HUDEP-2 (cell line): ENCODE measurements around the gene GPX8.
A peak's percentile ranks its signal among the peaks of the same experiment; 100 is the strongest.

Source experiments
- DNase-seq, 76 experiments: peaks; one replicate each; lab custom pipeline; 2025; ENCODE audit not compliant: unreplicated experiment in 76 of 76; lab: John Stamatoyannopoulos, UW

The GPX8 gene, protein sequence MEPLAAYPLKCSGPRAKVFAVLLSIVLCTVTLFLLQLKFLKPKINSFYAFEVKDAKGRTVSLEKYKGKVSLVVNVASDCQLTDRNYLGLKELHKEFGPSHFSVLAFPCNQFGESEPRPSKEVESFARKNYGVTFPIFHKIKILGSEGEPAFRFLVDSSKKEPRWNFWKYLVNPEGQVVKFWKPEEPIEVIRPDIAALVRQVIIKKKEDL

GRCh38 chr5:55159763-55160492 lies at the start of gene GPX8:
Gene GPX8 (plus strand): TSS chr5:55160171. CDS start chr5:55160193, 22 bp downstream.
- peak in 13 of 76 experiments; percentile 1 to 20 (median 9) for DNase-seq

DNA sequence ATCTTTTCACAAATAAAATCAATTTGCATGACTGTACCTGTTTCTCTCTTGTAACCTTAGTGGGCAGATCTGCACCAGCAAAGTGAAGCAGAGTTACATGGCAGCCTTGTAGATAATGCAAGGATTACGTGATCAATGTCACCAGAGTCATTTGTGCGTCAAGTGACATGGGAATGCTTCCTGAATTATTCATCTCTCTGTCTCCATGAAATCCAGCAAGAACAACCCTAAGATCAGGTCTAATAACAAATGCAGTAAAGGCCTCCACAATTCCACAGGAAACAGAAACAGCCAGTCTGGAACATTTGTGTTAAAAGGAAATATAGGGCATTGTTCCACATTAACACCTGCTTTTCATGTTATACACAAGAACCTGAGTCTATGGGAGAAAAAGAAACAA lies 49.8 kb upstream of the GPX8 start:
- DNase-seq = no peak

DNA sequence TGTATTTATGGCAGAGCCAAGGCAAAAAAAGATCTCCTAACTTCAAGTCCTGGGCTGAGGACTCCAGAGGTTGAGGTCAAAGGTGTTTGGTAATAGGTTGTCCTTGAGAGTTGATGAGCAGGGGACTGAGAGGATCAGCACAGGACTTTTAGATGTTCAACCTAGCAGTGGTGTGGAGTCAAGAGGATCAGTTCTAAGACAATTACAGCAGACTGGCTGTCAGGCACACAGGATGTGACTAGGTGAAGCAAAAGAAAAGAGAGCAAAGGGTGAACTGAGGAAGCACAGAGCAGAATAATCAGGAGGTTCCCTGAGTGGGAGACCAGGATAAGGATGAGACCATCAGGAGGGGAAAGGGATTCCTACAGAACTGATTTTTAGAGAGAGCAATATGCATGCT lies 46.6 kb upstream of the GPX8 start:
- no peak for DNase-seq

- DNase-seq = no peak
Measured at GRCh38 chr5:55114061-55114460, 45.9 kb upstream of the GPX8 start.

DNA sequence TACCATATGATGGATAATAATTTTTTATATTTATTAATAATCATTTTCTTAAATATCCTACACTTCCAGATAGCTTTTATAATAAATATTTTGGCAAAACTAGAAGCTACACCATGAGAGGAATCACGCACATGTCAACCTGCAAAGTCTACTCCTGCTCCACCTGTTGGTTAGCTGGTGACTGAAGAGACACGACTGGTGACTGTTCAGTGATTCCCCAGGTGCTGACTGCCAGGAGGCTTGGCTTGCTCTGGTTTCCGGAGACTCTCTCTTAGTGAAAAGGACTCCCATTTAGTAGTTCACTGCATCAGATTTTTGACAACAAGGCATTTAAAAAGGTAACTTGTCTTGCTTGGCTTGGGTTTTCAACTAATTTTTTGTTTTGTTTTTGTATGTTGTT lies 36.6 kb upstream of the GPX8 start:
- no peak for DNase-seq

GRCh38 chr5:55134053-55134722 lies 25.8 kb upstream of the GPX8 start:
- DNase-seq = no peak

GRCh38 chr5:55136521-55136920 lies 23.4 kb upstream of the GPX8 start:
- DNase-seq = no peak

DNA sequence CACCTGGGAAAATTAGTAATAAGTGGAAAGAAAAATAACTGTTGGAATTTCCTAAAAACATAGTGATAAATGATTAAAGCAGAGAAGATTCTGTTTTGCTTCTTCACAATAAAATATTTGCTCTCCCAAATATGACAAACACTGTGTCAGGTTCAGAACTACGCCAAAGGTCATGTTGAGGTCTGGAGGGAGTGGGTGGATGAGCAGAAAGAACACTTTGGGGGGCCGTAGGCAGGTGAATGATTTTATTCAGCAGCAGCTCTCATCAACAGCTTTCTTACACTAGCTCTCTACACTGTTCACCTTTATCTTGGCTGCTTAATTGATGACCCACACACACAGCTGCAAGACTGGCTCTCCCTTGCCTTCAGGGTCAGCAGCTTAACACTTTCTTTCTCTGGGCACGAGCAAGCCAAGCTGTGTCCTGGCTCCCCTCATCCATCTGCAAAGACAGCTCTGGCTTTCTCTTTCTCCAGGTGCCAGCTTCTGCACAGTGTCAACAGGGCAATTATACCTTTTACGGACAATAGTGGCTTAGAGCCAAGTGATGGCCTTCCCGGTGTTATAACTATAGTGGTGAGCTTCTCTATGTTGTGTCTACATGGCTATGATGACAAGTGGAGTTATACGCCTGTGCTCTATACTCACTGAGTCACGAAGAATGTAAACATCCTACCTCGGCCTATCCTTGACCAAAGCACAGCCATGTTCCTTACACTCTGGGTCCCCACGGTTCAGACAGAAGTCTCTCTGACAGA lies 18.9 kb upstream of the GPX8 start:
- no peak for DNase-seq

DNA sequence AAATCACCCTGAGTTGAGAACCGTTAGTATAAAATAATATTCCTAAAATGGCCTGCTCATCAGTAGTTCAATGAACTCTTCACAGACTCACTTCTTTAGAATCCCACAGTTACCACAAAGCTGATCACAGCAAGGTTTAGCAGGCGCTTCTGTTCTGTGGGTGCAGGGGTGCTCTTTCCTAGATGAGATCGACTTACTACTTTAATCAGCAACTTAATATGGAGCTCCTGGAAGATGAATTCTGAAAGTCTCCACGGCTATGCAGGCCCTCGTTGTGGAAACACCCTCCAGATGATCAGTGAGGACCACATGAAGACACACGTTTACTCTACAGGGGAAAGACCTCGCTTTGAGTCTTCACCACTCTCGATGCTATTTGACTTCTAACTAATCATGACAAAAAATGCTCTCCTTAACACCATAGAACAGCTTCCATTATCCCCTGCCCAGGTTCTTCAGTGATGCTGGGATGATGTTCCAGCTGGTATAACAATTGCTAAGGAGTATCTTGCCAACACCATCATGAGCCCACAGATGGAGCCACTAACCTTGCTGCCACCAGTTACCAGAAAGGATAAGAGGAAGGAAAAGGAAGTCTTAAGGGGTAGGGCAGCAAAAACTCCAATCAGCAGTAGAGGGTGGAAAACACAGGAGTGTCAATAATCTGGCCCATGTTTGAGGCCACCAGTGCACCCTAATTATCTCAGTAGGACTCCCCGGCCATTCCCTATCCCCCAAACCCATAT lies 17.9 kb upstream of the GPX8 start:
- DNase-seq = no peak

- DNase-seq = no peak
Measured at GRCh38 chr5:55143624-55144023, 16.3 kb upstream of the GPX8 start.

GRCh38 chr5:55146080-55146479 lies 13.9 kb upstream of the GPX8 start:
- no peak for DNase-seq

DNA sequence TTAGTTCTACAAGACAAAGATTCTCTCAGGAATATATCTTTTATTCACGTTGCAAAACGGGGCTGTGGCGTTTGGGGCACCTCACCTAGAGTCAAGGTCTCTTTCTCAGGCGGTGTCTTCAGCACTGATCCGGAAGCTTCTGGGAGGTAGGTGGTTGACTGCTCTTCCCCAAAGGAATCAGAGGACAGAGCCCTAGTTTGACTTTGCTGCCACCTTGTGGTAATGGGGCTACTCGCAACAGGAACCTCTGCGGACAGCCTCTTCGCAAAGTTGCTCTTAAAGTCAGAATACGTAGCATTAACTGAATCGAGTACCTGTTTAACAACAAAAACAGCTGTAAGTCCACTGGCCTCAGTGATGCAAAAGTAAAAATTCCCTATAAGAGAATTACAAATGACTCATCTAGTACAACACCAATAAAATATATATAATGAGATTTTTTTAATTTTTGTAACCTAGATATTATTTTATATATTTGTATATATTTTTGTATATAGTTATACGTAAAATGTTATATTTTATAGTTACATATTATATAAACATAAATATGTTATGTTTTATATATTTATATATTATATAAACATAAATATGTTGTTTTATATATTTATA lies 13.3 kb upstream of the GPX8 start:
- peak in 66 of 76 experiments; percentile 3 to 77 (median 48) for DNase-seq

DNA sequence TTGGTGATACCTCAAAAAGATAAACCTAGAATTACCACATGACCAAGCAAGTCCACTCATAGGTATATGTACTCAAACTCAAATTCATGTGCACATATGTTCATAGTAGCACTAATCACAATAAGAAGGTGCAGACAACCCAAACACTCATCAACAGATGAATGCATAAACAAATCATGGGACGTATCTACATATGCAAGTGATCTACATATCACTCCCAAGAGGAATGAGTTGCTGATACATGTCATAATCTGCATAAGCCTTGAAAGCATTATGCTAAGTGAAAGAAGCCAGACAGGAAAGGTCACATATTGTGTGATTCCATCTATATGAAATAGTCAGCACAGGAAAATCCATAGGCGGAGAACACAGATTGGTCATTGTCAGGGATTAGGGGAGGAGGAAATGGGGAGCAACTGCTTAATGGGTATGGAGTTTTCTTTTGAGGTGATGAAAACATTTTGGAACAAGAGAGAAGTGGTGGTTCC lies 10.6 kb upstream of the GPX8 start:
- no peak for DNase-seq

DNA sequence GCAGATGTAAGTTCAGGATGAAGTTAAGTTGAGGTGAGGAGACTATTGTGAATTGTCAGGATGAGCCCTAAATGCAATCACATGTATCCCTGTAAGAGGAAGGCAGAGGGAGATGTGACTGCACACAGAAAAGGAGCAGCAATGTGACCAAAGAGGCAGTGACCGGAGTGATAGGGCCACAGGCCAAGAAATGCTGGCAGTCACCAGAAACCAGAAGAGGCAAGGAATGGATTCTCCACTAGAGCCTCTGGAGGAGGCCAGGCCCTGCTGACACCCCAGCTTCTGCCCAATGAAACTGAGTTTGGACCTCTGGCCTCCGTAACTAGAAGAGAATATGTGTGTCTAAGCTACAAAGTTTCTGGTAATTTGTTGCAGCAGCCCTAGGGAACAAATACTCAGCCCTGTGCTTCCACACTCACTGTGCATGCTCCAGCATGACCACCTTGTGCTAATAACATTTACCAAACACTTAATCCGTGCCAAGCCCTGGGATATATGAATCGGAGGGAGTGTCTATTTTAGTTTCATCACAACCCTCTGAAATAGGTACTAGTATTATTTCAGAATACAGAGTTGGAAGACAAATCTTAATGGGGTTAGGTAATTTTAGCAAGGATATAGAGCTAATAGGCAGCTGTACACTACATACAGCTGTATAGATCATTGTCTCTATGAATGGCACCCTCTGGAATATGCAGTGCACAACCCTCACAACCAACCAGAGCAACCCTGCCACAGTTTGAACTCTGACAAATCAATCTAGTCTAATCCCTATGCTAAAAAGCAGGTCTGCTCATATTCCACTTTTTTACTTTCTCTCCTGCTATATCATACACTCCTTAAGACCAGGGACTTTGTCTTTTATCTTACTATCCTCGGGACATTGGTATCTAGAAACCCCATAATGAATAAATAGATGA lies 7.8 kb upstream of the GPX8 start:
- DNase-seq = no peak

GRCh38 chr5:55154873-55155272 lies 5.1 kb upstream of the GPX8 start:
- DNase-seq = no peak

- DNase-seq = no peak
Measured at GRCh38 chr5:55160493-55161209, 680 bp downstream of the GPX8 start.

DNA sequence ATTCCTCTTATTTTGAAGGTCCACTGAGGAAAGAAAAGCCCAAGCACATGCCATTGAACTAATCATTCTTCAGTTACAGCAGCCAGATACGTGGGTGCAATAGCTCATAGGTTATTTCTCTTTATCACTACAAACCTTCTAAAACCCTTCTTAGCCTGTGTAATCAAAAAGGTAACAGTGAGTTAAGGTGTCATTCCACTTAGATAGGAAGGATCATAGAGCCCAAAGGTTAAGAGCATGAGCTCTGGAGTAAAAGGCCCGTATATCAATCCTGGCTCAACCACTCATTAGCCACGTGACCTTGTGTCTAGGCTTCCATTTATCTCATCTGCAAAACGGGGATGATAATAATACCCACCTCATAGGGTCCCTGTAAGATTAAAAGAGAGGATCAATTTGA lies 2.7 kb downstream of the GPX8 start:
- DNase-seq = no peak

DNA sequence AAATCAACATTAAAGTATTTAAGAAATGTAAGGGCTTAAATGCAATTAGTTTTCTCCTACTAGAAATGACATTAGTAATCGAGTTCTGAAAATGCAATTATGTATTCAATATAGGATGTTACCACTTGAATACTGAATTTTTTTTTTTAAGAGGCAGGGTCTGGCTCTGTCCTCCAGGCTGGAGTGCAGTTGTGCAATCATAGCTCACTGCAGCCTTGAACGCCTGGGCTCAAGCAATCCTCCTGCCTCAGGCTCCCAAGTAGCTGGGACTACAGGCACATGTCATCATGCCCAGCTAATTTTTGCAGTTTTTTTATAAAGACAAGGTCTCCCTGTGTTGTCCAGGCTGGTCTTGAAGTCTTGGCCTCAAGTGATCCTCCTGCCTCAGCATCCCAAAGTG lies 11.5 kb downstream of the GPX8 start:
- no peak for DNase-seq
